Karpas-422 (cell line): Measurements from ENCODE around the gene ADAMTS7. TPM values are rescaled to one million over a fixed set of nuclear protein-coding genes. Genes with fewer than 3 reads are reported as not detected.
"Not testable (repeated sequence)": the region's sequence is repeated elsewhere in the genome, so short reads cannot be mapped to it uniquely, and the experiment has no call there.

Experiments used
- DNase-seq: peaks from one replicate; pipeline ENCODE4 v3.0.0-alpha.2; 2015
- H2AFZ ChIP-seq: fragments of 200-600 bp; sonication (generic); 2 replicates; pipeline ENCODE4 v1.6.1; 2014; ENCODE audit warnings: antibody characterized with exemption, low read length, mixed read lengths
- H3K27ac ChIP-seq: fragments of 200-600 bp; sonication (generic); 2 replicates; pipeline ENCODE4 v1.5.1; 2014; ENCODE audit warnings: mild to moderate bottlenecking, low read length, moderate library complexity
- H3K27me3 ChIP-seq: fragments of 200-600 bp; sonication (generic); 2 replicates; pipeline ENCODE4 v1.6.1; 2014; ENCODE audit warnings: low read length, mixed read lengths
- H3K36me3 ChIP-seq: fragments of 200-600 bp; sonication (generic); 2 replicates; pipeline ENCODE4 v1.6.1; 2014; ENCODE audit warnings: low read length, mixed read lengths; ENCODE audit not compliant: insufficient read depth
- H3K4me1 ChIP-seq: fragments of 200-600 bp; sonication (generic); 2 replicates; pipeline ENCODE4 v1.6.1; 2014; ENCODE audit warnings: mild to moderate bottlenecking, low read length, mixed read lengths
- H3K4me2 ChIP-seq: fragments of 200-600 bp; sonication (generic); 2 replicates; pipeline ENCODE4 v1.6.1; 2014; ENCODE audit warnings: low read length, low read depth, mild to moderate bottlenecking; ENCODE audit not compliant: poor library complexity, severe bottlenecking
- H3K4me3 ChIP-seq: fragments of 200-600 bp; sonication (generic); 2 replicates; pipeline ENCODE4 v1.5.1; 2014; ENCODE audit warnings: mild to moderate bottlenecking, antibody characterized with exemption, low read length, mixed read lengths
- H3K79me2 ChIP-seq: fragments of 200-600 bp; sonication (generic); 2 replicates; pipeline ENCODE4 v1.6.1; 2014; ENCODE audit warnings: mild to moderate bottlenecking, low read length, mixed read lengths
- H3K9ac ChIP-seq: fragments of 200-600 bp; sonication (generic); 2 replicates; pipeline ENCODE4 v1.6.0; 2014; ENCODE audit warnings: low read length
- H3K9me2 ChIP-seq: fragments of 200-600 bp; sonication (generic), shearing (Covaris generic); replicated peaks from 2 replicates; pipeline ENCODE4 v1.6.0; 2014; ENCODE audit warnings: mild to moderate bottlenecking, low read length, moderate library complexity; ENCODE audit not compliant: insufficient read depth
- H3K9me3 ChIP-seq: fragments of 300-700, 200-600 bp; sonication (generic); 2 replicates; pipeline ENCODE4 v1.6.1; 2014; ENCODE audit warnings: low read length, mixed read lengths
- H4K20me1 ChIP-seq: fragments of 200-600 bp; sonication (generic); 2 replicates; pipeline ENCODE4 v1.6.1; 2014; ENCODE audit warnings: mild to moderate bottlenecking, antibody characterized with exemption, low read length, low read depth; ENCODE audit not compliant: insufficient read depth
- total RNA-seq: library from RNA; depleted of rRNA; stranded (reverse); fragments of >200 nt; shearing (Covaris generic); gene quantifications from 2 replicates; pipeline ENCODE4 v1.2.3, GENCODE V29; 2014; ENCODE audit warnings: low replicate concordance

ADAMTS7 gene
- total RNA-seq, 1 experiment from 2014 or later: 0.75 TPM

- Histone ChIP-seq H3K27me3 (no peaks in the 10 kb centered on the region), H3K36me3 (no peaks in the 10 kb centered on the region), H3K9me2 (no peaks in the 10 kb centered on the region), H3K4me2 (peak overlapping the region; percentile 58), H3K9me3 (no peaks in the 10 kb centered on the region), H3K4me3 (no peak overlapping the region), H3K9ac (no peak overlapping the region), H2AFZ (no peak overlapping the region), H3K4me1 (peaks cover 21% of the 10 kb centered on the region), H4K20me1 (no peaks in the 10 kb centered on the region), H3K79me2 (no peaks in the 10 kb centered on the region), H3K27ac (no peak overlapping the region)
- peak; percentile 42 for DNase-seq
Measured at GRCh38 chr15:78740904-78741274, 70.4 kb downstream of the ADAMTS7 start.

GRCh38 chr15:78739996-78740903 is 71.0 kb downstream of the ADAMTS7 start:
- no peaks in the 10 kb centered on the region for H4K20me1 ChIP-seq

GRCh38 chr15:78739206-78739605 is 72.1 kb downstream of the ADAMTS7 start:
- H3K79me2 ChIP-seq: no peaks in the 10 kb centered on the region
- no peaks in the 10 kb centered on the region for H3K9me2 ChIP-seq
- H3K4me3 ChIP-seq: no peak overlapping the region
- H3K27me3 ChIP-seq: no peaks in the 10 kb centered on the region
- H3K36me3 ChIP-seq: no peaks in the 10 kb centered on the region
- H2AFZ ChIP-seq: no peak overlapping the region
- H3K4me2 ChIP-seq: no peak overlapping the region
- H3K9ac ChIP-seq: no peak overlapping the region
- no peaks in the 10 kb centered on the region for H3K9me3 ChIP-seq
- H3K4me1 ChIP-seq: peaks cover 21% of the 10 kb centered on the region
- DNase-seq: peak; percentile 31
- no peaks in the 10 kb centered on the region for H4K20me1 ChIP-seq
- no peak overlapping the region for H3K27ac ChIP-seq

More at GRCh38 chr15:78739996-78740903, 71.0 kb downstream of the ADAMTS7 start:
- H3K4me3 ChIP-seq: no peak overlapping the region
- no peaks in the 10 kb centered on the region for H3K36me3 ChIP-seq
- peak; percentile 92 for DNase-seq
- no peak overlapping the region for H3K27ac ChIP-seq
- H3K9me2 ChIP-seq: no peaks in the 10 kb centered on the region
- no peak overlapping the region for H3K9ac ChIP-seq
- peak overlapping the region; percentile 58 for H3K4me2 ChIP-seq
- peaks cover 21% of the 10 kb centered on the region for H3K4me1 ChIP-seq
- no peaks in the 10 kb centered on the region for H3K79me2 ChIP-seq
- H3K27me3 ChIP-seq: no peaks in the 10 kb centered on the region
- H2AFZ ChIP-seq: no peak overlapping the region
- H3K9me3 ChIP-seq: no peaks in the 10 kb centered on the region

GRCh38 chr15:78737931-78738558 is 73.2 kb downstream of the ADAMTS7 start:
- H3K4me3 ChIP-seq, H2AFZ ChIP-seq, H3K79me2 ChIP-seq, H3K9me2 ChIP-seq, H3K9me3 ChIP-seq, H3K27me3 ChIP-seq, H3K27ac ChIP-seq, H4K20me1 ChIP-seq, H3K9ac ChIP-seq, H3K36me3 ChIP-seq, H3K4me2 ChIP-seq: not testable (repeated sequence)
- peak; percentile 81 for DNase-seq
- H3K4me1 ChIP-seq: peaks cover 21% of the 10 kb centered on the region

- H2AFZ ChIP-seq: no peak overlapping the region
- H3K4me1 ChIP-seq: peaks cover 19% of the 10 kb centered on the region
- no peak overlapping the region for H3K9ac ChIP-seq
- DNase-seq: peak; percentile 19
- no peaks in the 10 kb centered on the region for H3K9me3 ChIP-seq
- H3K4me3 ChIP-seq: no peak overlapping the region
- H3K4me2 ChIP-seq: no peak overlapping the region
- H3K27ac ChIP-seq: no peak overlapping the region
- H3K79me2 ChIP-seq: no peaks in the 10 kb centered on the region
- H3K9me2 ChIP-seq: no peaks in the 10 kb centered on the region
- H3K27me3 ChIP-seq: no peaks in the 10 kb centered on the region
- no peaks in the 10 kb centered on the region for H3K36me3 ChIP-seq
- H4K20me1 ChIP-seq: no peaks in the 10 kb centered on the region
Measured at GRCh38 chr15:78737187-78737820, 74.0 kb downstream of the ADAMTS7 start.

GRCh38 chr15:78736286-78736685 is 75.0 kb downstream of the ADAMTS7 start:
- H3K9ac ChIP-seq, H3K4me3 ChIP-seq, H3K4me2 ChIP-seq, H3K9me2 ChIP-seq, H3K27ac ChIP-seq, DNase-seq, H3K79me2 ChIP-seq, H3K27me3 ChIP-seq, H3K36me3 ChIP-seq, H2AFZ ChIP-seq, H3K9me3 ChIP-seq, H4K20me1 ChIP-seq: not testable (repeated sequence)
- H3K4me1 ChIP-seq: peaks cover 13% of the 10 kb centered on the region

GRCh38 chr15:78734451-78735064 is 76.7 kb downstream of the ADAMTS7 start:
- H2AFZ ChIP-seq: no peak overlapping the region
- H3K27ac ChIP-seq: no peak overlapping the region
- H3K9ac ChIP-seq: no peak overlapping the region
- no peaks in the 10 kb centered on the region for H3K36me3 ChIP-seq
- no peaks in the 10 kb centered on the region for H3K9me2 ChIP-seq
- H3K4me1 ChIP-seq: no peaks in the 10 kb centered on the region
- no peaks in the 10 kb centered on the region for H3K9me3 ChIP-seq
- no peak overlapping the region for H3K4me2 ChIP-seq
- H3K79me2 ChIP-seq: no peaks in the 10 kb centered on the region
- H4K20me1 ChIP-seq: no peaks in the 10 kb centered on the region
- no peak for DNase-seq
- no peak overlapping the region for H3K4me3 ChIP-seq
- no peaks in the 10 kb centered on the region for H3K27me3 ChIP-seq

GRCh38 chr15:78732634-78733033 is 78.6 kb downstream of the ADAMTS7 start:
- H3K9ac ChIP-seq: no peak overlapping the region
- no peaks in the 10 kb centered on the region for H3K36me3 ChIP-seq
- no peaks in the 10 kb centered on the region for H3K27me3 ChIP-seq
- no peaks in the 10 kb centered on the region for H3K9me2 ChIP-seq
- H3K9me3 ChIP-seq: no peaks in the 10 kb centered on the region
- H3K4me2 ChIP-seq: no peak overlapping the region
- no peak overlapping the region for H3K27ac ChIP-seq
- H3K79me2 ChIP-seq: no peaks in the 10 kb centered on the region
- no peak overlapping the region for H3K4me3 ChIP-seq
- no peak for DNase-seq
- no peaks in the 10 kb centered on the region for H4K20me1 ChIP-seq
- no peaks in the 10 kb centered on the region for H3K4me1 ChIP-seq
- H2AFZ ChIP-seq: no peak overlapping the region
